Central memory CD8-positive, alpha-beta T cell (primary cell): Measurements from ENCODE around the gene ADAMTS15.

Experiments used
- ATAC-seq: fragments of 150-1000 bp; cut with Tn5 transposase; replicated peaks from 2 replicates; pipeline ENCODE4 v1.10.0; 2022; ENCODE audit warnings: mild to moderate bottlenecking, moderate FRiP score, moderate number of reproducible peaks; ENCODE audit not compliant: poor library complexity, severe bottlenecking; ENCODE audit errors: extremely low read depth
- DNase-seq, 2 donors: peaks; one replicate each; pipeline ENCODE4 v3.0.0; 2021; ENCODE audit warnings: low spot score in 2 of 2
- H3K27ac Mint-ChIP-seq: one replicate; pipeline ENCODE4 v1.8.0; 2022; ENCODE audit warnings: low read depth, mild to moderate bottlenecking, moderate library complexity, mixed read lengths
- H3K27me3 Mint-ChIP-seq: one replicate; pipeline ENCODE4 v1.8.0; 2022; ENCODE audit warnings: mixed read lengths
- H3K36me3 Mint-ChIP-seq: one replicate; pipeline ENCODE4 v1.8.0; 2022; ENCODE audit warnings: mild to moderate bottlenecking, moderate library complexity, mixed read lengths; ENCODE audit not compliant: insufficient read depth
- H3K4me1 Mint-ChIP-seq: one replicate; pipeline ENCODE4 v1.8.0; 2022; ENCODE audit warnings: mixed read lengths
- H3K4me3 Mint-ChIP-seq: one replicate; pipeline ENCODE4 v1.8.0; 2022; ENCODE audit warnings: mild to moderate bottlenecking, moderate library complexity, mixed read lengths
- H3K9me3 Mint-ChIP-seq: one replicate; pipeline ENCODE4 v1.8.0; 2022; ENCODE audit warnings: mixed read lengths

The ADAMTS15 gene

DNA sequence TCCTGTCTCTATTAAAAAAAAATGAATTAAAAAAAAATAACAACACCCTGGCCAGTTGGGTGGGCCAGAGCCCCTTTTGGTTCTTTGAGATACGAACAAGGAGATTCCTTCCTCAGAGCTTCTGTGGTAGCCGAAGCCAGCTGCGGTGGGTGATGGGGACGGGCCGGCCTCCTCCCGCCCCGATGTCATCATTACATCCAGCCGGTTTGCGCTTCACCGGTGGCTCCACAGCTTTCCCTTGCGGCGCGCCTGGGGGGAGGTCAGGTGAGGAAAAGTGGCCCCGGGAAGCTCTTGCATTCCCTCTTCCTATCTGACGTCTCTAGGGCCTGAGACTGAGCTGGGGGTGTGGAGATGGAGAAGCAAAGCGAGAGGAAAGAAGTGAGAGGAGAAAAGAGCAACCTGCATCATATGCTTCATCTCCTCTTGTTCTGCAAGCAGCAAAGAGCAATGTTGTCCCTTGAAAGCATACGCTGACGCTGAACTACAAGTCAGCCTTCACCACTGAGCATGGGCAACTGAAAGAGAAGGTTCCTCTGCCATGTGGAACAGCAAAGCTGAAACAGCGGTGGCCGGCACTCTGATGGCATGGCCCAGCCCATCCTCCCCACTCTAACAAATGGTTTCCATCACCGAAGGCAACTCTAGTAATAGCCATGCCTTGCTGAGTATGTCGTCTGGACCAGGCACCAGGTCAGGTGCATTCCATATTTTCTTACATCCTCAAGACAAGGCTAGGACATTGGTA lies 26.0 kb upstream of the ADAMTS15 start:
- Mint-ChIP-seq H3K4me3 (no peak overlapping the region), H3K4me1 (peaks cover 6% of the 10 kb centered on the region), H3K27ac (no peak overlapping the region), H3K36me3 (no peaks in the 10 kb centered on the region), H3K27me3 (peaks cover 67% of the 10 kb centered on the region), H3K9me3 (no peaks in the 10 kb centered on the region)
- no peak for ATAC-seq
- no peak for DNase-seq

DNA sequence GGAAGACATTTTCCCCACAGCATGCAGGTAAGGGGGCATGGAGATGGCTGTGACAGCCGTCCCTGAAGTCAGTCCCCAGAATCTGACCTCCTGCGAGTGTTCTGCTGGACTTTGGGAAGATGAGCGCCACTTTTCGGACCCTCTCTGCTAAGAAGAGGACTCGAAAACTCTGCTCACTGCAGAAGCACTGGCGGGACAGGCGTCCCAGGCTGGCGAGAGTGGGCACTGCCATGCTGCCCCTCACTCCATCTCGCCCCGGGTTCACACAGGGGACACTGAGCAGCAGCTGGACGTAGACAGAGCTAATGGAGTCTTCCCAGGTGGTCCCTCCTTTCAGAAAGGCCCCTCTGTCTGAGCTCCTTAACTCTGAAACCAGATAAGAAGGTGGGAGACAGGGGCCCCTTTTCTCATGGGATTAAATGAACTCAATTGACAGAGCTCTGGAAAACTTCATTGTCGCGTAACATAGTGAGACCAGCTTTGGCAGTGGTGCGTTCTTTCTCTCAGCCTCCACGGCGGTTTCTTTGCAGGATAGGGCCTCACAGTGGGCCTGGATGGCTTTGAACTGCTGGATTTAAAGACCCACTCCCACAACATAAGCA lies 24.8 kb upstream of the ADAMTS15 start:
- DNase-seq (no peak), ATAC-seq (no peak)
- Mint-ChIP-seq H3K4me1 (peaks cover 9% of the 10 kb centered on the region), H3K27me3 (peaks cover 72% of the 10 kb centered on the region), H3K27ac (no peak overlapping the region), H3K4me3 (no peak overlapping the region), H3K9me3 (no peaks in the 10 kb centered on the region), H3K36me3 (no peaks in the 10 kb centered on the region)

GRCh38 chr11:130424613-130425140 lies 23.8 kb upstream of the ADAMTS15 start:
- H3K4me3 Mint-ChIP-seq, result no peak overlapping the region
- no peaks in the 10 kb centered on the region for H3K9me3 Mint-ChIP-seq
- ATAC-seq, result no peak
- no peaks in the 10 kb centered on the region for H3K36me3 Mint-ChIP-seq
- no peak overlapping the region for H3K27ac Mint-ChIP-seq
- H3K4me1 Mint-ChIP-seq, result peaks cover 14% of the 10 kb centered on the region
- DNase-seq, result no peak
- peaks cover 83% of the 10 kb centered on the region for H3K27me3 Mint-ChIP-seq

DNA sequence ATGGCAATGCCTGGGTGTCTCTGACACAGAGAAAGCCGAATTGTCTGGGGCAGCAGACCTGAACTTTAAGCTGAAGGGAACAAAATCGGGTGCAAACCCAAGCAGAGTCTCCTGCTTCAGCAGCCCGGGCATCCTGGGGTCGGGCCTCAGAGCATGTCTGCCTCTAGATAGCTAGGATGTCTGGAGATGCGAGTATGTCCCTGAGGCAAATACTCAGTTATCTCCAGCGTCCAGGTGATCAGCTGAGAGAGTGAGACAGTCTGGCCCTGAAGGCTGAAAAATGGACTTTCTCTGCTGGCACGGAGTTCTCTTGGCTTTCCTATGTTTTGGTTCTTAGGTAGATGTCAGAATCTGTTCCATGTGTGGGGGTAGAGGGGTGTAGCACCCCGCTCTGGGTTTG lies 23.3 kb upstream of the ADAMTS15 start:
- DNase-seq (no peak), ATAC-seq (no peak)
- H3K4me3 Mint-ChIP-seq, result no peak overlapping the region
- H3K27ac Mint-ChIP-seq, result no peak overlapping the region
- H3K4me1 Mint-ChIP-seq, result peaks cover 14% of the 10 kb centered on the region
- H3K36me3 Mint-ChIP-seq, result no peaks in the 10 kb centered on the region
- no peaks in the 10 kb centered on the region for H3K9me3 Mint-ChIP-seq
- H3K27me3 Mint-ChIP-seq, result peaks cover 84% of the 10 kb centered on the region

GRCh38 chr11:130426223-130426836 lies 22.1 kb upstream of the ADAMTS15 start:
- DNase-seq, result no peak
- H3K27ac Mint-ChIP-seq, result no peak overlapping the region
- H3K4me3 Mint-ChIP-seq, result no peak overlapping the region
- peaks cover 14% of the 10 kb centered on the region for H3K4me1 Mint-ChIP-seq
- ATAC-seq, result no peak
- no peaks in the 10 kb centered on the region for H3K36me3 Mint-ChIP-seq
- no peaks in the 10 kb centered on the region for H3K9me3 Mint-ChIP-seq
- H3K27me3 Mint-ChIP-seq, result peaks cover 84% of the 10 kb centered on the region

DNA sequence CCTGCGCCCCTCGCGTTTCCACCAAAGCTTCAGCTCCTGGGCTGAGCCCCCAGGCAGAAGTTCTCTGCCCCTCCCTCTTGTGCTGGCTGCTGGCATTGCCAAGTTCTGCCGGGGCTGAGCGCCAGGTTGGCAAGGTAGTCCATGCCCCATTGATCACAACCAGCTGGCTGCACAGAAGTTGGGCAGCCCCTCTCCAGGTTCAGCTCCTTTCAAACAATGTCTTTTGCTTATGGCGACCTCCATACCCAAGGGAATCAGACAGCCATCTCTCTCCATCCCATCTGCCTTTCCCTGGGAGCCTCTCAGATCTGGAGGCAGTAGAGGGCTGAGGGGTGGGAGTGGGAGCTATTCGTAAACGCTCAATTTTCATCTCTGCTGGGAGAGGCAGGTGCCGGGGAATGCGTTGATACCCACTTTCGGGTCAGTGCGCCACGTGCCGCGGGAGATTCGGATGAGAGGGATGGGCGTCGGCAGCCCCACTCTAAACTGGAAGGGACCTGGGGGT lies 21.6 kb upstream of the ADAMTS15 start:
- Mint-ChIP-seq H3K27ac (no peak overlapping the region), H3K4me1 (peaks cover 14% of the 10 kb centered on the region), H3K4me3 (peak overlapping the region; percentile 56), H3K36me3 (no peaks in the 10 kb centered on the region), H3K9me3 (no peaks in the 10 kb centered on the region), H3K27me3 (peaks cover 82% of the 10 kb centered on the region)
- ATAC-seq, result no peak
- DNase-seq, result no peak

GRCh38 chr11:130427581-130428315 lies 20.7 kb upstream of the ADAMTS15 start:
- no peak for ATAC-seq
- DNase-seq, result no peak
- H3K27me3 Mint-ChIP-seq, result peaks cover 79% of the 10 kb centered on the region
- no peak overlapping the region for H3K27ac Mint-ChIP-seq
- H3K4me3 Mint-ChIP-seq, result peak overlapping the region; percentile 56
- no peaks in the 10 kb centered on the region for H3K9me3 Mint-ChIP-seq
- peaks cover 14% of the 10 kb centered on the region for H3K4me1 Mint-ChIP-seq
- no peaks in the 10 kb centered on the region for H3K36me3 Mint-ChIP-seq

- ATAC-seq (peak; percentile 35), DNase-seq (no peak)
- H3K4me1 Mint-ChIP-seq, result peaks cover 14% of the 10 kb centered on the region
- no peaks in the 10 kb centered on the region for H3K9me3 Mint-ChIP-seq
- peak within 1 kb of the TSS; percentile 69 for H3K4me3 Mint-ChIP-seq
- H3K27ac Mint-ChIP-seq, result no peak within 1 kb of the TSS
- H3K27me3 Mint-ChIP-seq, result peaks cover 71% of the 10 kb centered on the region
- no peaks in the 10 kb centered on the region for H3K36me3 Mint-ChIP-seq
Observed at GRCh38 chr11:130428316-130429119, 19.9 kb upstream of the ADAMTS15 start, which contains the start of gene ADAMTS8. Gene ADAMTS8, minus strand, starts transcription at chr11:130428609. Its CDS starts 323 bp downstream, at chr11:130428286.

DNA sequence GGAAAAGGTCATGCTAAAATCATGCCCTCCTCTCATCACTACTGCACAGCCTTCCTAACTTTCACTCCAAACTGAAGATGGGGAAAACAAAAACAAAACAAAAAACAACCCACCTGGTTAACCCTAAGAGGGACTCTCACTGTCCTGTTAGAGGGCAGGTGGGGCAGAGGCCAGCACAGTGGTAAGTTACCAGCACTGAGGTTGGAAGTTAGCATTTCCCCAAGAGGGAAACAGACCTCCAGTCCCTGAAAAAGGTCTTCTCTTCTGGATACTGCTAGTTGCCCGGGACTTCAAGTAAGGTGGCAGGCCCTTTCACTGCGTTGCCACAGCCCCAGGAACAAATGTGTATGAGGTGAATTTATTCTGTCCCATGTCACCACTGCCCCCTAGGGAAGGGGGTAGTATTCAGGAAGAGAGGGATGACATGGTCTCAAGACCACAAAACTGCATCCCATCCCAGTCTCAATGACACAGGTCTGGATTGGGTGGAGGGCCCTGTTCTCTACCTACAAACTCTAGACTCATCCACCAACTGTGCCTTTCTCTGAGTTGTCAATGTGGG lies 19.2 kb upstream of the ADAMTS15 start:
- H3K27ac Mint-ChIP-seq, result no peak overlapping the region
- DNase-seq (no peak), ATAC-seq (no peak)
- peaks cover 68% of the 10 kb centered on the region for H3K27me3 Mint-ChIP-seq
- peak overlapping the region; percentile 69 for H3K4me3 Mint-ChIP-seq
- no peaks in the 10 kb centered on the region for H3K36me3 Mint-ChIP-seq
- H3K9me3 Mint-ChIP-seq, result no peaks in the 10 kb centered on the region
- H3K4me1 Mint-ChIP-seq, result peaks cover 14% of the 10 kb centered on the region

DNA sequence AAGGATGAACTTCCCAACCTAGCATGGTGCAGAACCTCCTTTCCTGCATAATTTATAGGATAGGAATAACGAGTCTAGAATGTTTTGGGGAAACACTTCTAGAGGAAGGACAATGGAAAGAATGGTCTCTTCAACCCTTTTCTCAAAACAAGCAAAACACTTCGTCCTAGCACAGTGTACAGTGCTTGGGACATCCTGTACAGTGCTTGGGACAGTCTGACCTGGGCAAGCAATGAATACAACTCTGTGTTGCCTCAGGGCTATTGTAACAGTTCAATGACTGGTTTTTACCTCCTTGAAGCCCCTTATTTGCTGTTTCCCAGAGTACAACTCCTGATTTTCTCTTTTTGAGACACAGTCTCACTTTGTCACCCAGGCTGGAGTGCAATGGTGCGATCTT lies 18.5 kb upstream of the ADAMTS15 start:
- peaks cover 14% of the 10 kb centered on the region for H3K4me1 Mint-ChIP-seq
- ATAC-seq (no peak), DNase-seq (no peak)
- H3K9me3 Mint-ChIP-seq, result no peaks in the 10 kb centered on the region
- peak overlapping the region; percentile 69 for H3K4me3 Mint-ChIP-seq
- no peaks in the 10 kb centered on the region for H3K36me3 Mint-ChIP-seq
- H3K27ac Mint-ChIP-seq, result no peak overlapping the region
- H3K27me3 Mint-ChIP-seq, result peaks cover 60% of the 10 kb centered on the region

DNA sequence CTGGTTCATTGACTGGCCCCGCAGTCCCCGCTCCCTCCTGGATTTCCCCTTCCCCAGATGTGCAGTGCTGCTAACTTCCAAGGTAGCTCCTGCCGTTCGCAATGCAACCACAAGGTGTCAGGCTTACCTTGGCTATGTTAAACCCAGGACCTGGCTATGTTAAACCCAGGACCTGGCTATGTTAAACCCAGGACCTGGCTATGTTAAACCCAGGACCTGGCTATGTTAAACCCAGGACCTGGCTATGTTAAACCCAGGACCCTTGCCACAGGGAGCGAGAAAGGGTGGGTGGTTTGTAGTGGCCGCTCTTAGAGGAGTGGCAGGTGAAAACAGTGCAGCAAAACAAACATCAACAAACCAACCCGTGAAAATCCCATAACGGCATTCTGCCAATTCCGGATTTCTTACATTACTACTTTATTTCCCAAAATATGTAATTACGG lies 17.1 kb upstream of the ADAMTS15 start:
- Mint-ChIP-seq H3K36me3 (no peaks in the 10 kb centered on the region), H3K4me1 (peaks cover 14% of the 10 kb centered on the region), H3K4me3 (no peak overlapping the region), H3K27ac (no peak overlapping the region), H3K9me3 (no peaks in the 10 kb centered on the region), H3K27me3 (peaks cover 47% of the 10 kb centered on the region)
- ATAC-seq (peak; percentile 37), DNase-seq (peak; percentile 37 to 44)
